SJCRH30 (cell line): ENCODE measurements around the gene GDA. TPM values are rescaled to one million over a fixed set of nuclear protein-coding genes. Genes with fewer than 3 reads are reported as not detected.

Experiments used
- DNase-seq, 2 experiments: peaks; one replicate each; pipeline ENCODE4 v3.0.0-alpha.2; 2015 to 2020
- H3K27ac ChIP-seq: fragments of 250-450 bp; sonication (Bioruptor Pico); 2 replicates; pipeline ENCODE4 v1.5.1; 2020; ENCODE audit warnings: mild to moderate bottlenecking, moderate library complexity
- H3K27me3 ChIP-seq: fragments of 250-450 bp; sonication (Bioruptor Pico); 2 replicates; pipeline ENCODE4 v1.5.1; 2020; ENCODE audit warnings: mild to moderate bottlenecking, moderate library complexity
- H3K36me3 ChIP-seq: fragments of 250-450 bp; sonication (Bioruptor Pico); 2 replicates; pipeline ENCODE4 v1.5.1; 2020; ENCODE audit warnings: mild to moderate bottlenecking, moderate library complexity
- H3K4me1 ChIP-seq: fragments of 250-450 bp; sonication (Bioruptor Pico); 2 replicates; pipeline ENCODE4 v1.5.1; 2020; ENCODE audit warnings: mild to moderate bottlenecking, moderate library complexity
- H3K4me3 ChIP-seq: fragments of 250-450 bp; sonication (Bioruptor Pico); 2 replicates; pipeline ENCODE4 v1.5.1; 2020; ENCODE audit warnings: mild to moderate bottlenecking, moderate library complexity
- H3K9me3 ChIP-seq: fragments of 250-450 bp; sonication (Bioruptor Pico); replicated peaks from 2 replicates; pipeline ENCODE4 v1.5.1; 2020; ENCODE audit warnings: mild to moderate bottlenecking, moderate library complexity
- total RNA-seq: library from RNA; depleted of rRNA; stranded (reverse); fragments of >200 nt; shearing (Covaris generic); gene quantifications from 2 replicates; pipeline ENCODE4 v1.2.3, GENCODE V29; 2014; rRNA removed

The GDA gene
- total RNA-seq, 1 experiment from 2014 or later: not detected

DNA sequence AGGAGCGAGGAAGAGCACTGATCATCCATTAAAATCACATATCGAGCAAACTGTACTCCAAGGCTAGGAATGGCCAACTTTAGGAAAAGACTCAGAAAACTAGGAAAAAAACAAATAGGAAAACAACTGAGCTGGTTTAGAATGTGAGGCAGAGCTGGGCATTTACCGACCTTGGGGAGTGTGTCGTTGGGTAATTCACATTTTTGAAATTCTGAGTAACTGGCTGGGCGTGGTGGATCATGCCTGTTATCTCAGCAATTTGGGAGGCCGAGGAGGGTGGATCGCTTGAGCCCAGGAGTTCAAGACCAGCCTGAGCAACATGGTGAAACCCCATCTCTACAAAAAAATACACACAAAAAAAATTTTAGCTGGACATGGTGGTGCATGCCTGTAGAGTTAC is 145.7 kb downstream of the GDA start:
- no peak overlapping the region for H3K4me3 ChIP-seq
- no peak overlapping the region for H3K27ac ChIP-seq
- DNase-seq: no peak
- no peaks in the 10 kb centered on the region for H3K27me3 ChIP-seq
- no peaks in the 10 kb centered on the region for H3K9me3 ChIP-seq
- H3K4me1 ChIP-seq: no peaks in the 10 kb centered on the region
- no peaks in the 10 kb centered on the region for H3K36me3 ChIP-seq

DNA sequence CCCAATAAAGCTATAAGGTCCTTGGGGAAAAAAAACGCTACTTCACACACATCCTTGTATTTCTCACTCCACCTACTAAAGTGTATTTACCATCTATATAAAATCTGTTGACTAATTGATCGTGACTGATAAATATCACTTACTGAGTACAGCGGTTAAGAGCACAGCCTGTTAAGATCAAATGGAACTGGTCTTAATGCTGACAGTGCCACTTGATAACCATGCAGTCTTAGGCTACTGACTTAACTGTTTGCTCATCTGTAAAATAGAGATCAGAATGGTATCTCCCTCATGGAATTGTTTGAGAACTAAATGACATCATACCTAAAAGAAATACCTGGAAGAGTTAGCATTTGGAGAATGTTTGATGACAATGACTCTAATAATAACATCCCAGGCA is 148.3 kb downstream of the GDA start:
- Histone ChIP-seq H3K4me3 (no peak overlapping the region), H3K27me3 (no peaks in the 10 kb centered on the region), H3K9me3 (no peaks in the 10 kb centered on the region), H3K4me1 (no peaks in the 10 kb centered on the region), H3K27ac (no peak overlapping the region), H3K36me3 (no peaks in the 10 kb centered on the region)
- no peak for DNase-seq

DNA sequence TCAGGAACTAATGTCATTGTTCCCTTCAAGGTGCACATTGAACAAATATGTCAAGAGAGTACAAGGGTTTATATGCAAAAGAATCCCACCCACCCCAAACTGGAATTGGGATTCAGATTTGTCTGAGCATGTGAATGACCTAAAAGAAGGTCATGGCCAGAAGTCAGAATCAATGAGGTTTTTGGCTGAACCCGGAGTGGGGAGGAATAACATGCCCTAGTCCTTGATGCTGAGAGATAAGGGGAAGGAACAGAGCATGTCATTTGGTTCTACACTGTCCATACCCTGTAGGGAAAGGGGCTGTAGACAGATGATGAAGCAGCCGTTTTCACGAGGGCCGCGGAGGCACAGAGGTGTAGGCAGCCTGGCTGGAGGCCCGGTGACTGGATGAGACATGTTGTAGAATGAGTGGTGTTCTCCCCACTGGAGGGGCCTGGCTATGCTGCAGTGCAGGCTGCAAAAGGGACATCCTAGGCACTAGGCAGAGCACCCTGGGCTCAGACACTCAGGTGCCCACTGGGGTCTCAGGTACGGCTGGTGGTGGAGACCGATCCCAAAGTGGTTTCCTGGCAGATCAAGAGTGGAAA is 149.9 kb downstream of the GDA start:
- H3K9me3 ChIP-seq: no peaks in the 10 kb centered on the region
- no peak overlapping the region for H3K4me3 ChIP-seq
- no peaks in the 10 kb centered on the region for H3K4me1 ChIP-seq
- no peaks in the 10 kb centered on the region for H3K27me3 ChIP-seq
- H3K36me3 ChIP-seq: no peaks in the 10 kb centered on the region
- no peak for DNase-seq
- no peak overlapping the region for H3K27ac ChIP-seq

DNA sequence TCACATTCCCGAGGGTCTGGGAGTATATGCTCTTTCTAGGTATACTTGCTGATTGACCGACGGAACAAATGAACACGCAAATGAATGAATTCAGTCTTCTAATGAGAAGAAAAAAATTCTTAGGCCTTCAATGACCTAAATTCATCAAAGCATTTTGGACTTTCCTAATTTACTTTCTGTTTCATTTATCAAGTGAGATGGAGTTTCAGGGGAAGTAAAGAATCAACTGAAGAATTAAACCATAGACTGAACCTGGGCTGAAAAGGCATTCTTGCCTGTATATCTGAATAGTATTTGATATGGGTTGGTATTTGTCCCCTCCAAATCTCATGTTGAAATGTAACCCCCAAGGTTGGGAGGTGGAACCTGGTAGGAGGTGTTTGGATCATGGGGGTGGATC is 151.6 kb downstream of the GDA start:
- Histone ChIP-seq H3K9me3 (no peaks in the 10 kb centered on the region), H3K27me3 (no peaks in the 10 kb centered on the region), H3K4me3 (no peak overlapping the region), H3K27ac (no peak overlapping the region), H3K4me1 (no peaks in the 10 kb centered on the region), H3K36me3 (no peaks in the 10 kb centered on the region)
- DNase-seq: no peak

Other genes starting within 250 kb of the GDA start
- gene ABHD17B, start 238.2 kb upstream of the GDA start, total RNA-seq: 43.2 and 48.2 TPM in 2 replicates
- 26.4 and 28.3 TPM in 2 replicates for gene C9orf85, start 237.8 kb upstream of the GDA start, total RNA-seq
- not detected in 2 replicates for gene C9orf57, start 88.8 kb upstream of the GDA start, total RNA-seq
- gene ZFAND5, start 215.8 kb downstream of the GDA start, total RNA-seq: 149 and 151 TPM in 2 replicates